ENCODE data around the gene TTC8. TPM values are rescaled to one million over a fixed set of nuclear protein-coding genes. Genes with fewer than 3 reads are reported as not detected.

Gene TTC8
- total and polyA plus RNA-seq, 2 donors (not counting 3 experiments of a cell fraction or from before 2014, with no cell fraction given) = 11.9 to 16.3 TPM

GRCh38 chr14:88815980-88816379, 8.5 kb upstream of the TTC8 start:
- Histone ChIP-seq H3K9me1 (replicated peaks; ENCODE audit: control insufficient read depth, extremely low read depth, insufficient read depth, low read length) (no peaks in the 10 kb centered on the region), H3K36me3 (ENCODE audit: control insufficient read depth in 2 of 2, extremely low read depth in 1 of 2, insufficient read depth in 2 of 2, low read length in 2 of 2) (no peaks in the 10 kb centered on the region), H3K4me2 (ENCODE audit: insufficient read depth, low read length) (no peak overlapping the region), H3K79me2 (ENCODE audit: control insufficient read depth, insufficient read depth, low read length) (no peaks in the 10 kb centered on the region), H3K9me3 (replicated peaks; ENCODE audit: control insufficient read depth, insufficient read depth, low read length) (no peaks in the 10 kb centered on the region), H3K9ac (replicated peaks; ENCODE audit: extremely low read depth, insufficient read depth, low read length) (no peak overlapping the region), H4K20me1 (replicated peaks; ENCODE audit: control insufficient read depth, extremely low read depth, insufficient read depth, low read length) (no peaks in the 10 kb centered on the region), H2AFZ (ENCODE audit: low read depth, low read length) (no peak overlapping the region), H3K27ac (ENCODE audit: insufficient read depth, low read depth, low read length) (no peak overlapping the region), H3K4me3 (replicated peaks in 1 of 3; ENCODE audit: insufficient read depth in 1 of 3, low read depth in 1 of 3, low read length in 3 of 3) (no peak overlapping the region), H3K27me3 (ENCODE audit: control insufficient read depth in 2 of 2, insufficient read depth in 2 of 2, low read length in 2 of 2) (peaks cover 16 to 21% of the 10 kb centered on the region in 2 experiments), H3K4me1 (ENCODE audit: control insufficient read depth, extremely low read depth, insufficient read depth, low read length) (no peaks in the 10 kb centered on the region)
- dilution Hi-C loops (cut with MboI; ENCODE audit: extremely low pct_ligation_motif_present, low sequenced_read_pairs) = no loop called here
- POLR2A ChIA-PET = no interaction called here
- no TSS peak for BruUV-seq (replicated peaks)
- intact Hi-C loops (cut with micrococcal nuclease) = no loop called here
- DNase-seq (ENCODE audit: low read depth, low spot score) (no peak), FAIRE-seq (no peak)
- CTCF ChIA-PET = no interaction called here
- TF ChIP-seq MYC (IDR thresholded peaks at IDR 0.05; ENCODE audit: low read depth, low read length) (no peak), FOS (IDR thresholded peaks at IDR 0.05; ENCODE audit: borderline replicate concordance, insufficient read depth, low read length) (no peak), GATA2 (IDR thresholded peaks at IDR 0.05; ENCODE audit: insufficient read depth, insufficient read length, low read depth, low read length) (no peak), POLR2A (IDR thresholded peaks at IDR 0.05; ENCODE audit: low read depth, low read length) (no peak), EZH2 (IDR thresholded peaks at IDR 0.05; ENCODE audit: borderline replicate concordance, low read depth, low read length, severe bottlenecking) (no peak), POLR2AphosphoS5 (IDR thresholded peaks at IDR 0.05; ENCODE audit: insufficient read depth, low read depth, low read length) (no peak), MAX (IDR thresholded peaks at IDR 0.05; ENCODE audit: insufficient read depth, insufficient read length) (no peak), CTCF (IDR thresholded peaks at IDR 0.05; ENCODE audit: extremely low read depth in 1 of 2, insufficient read depth in 1 of 2, low read depth in 1 of 2, low read length in 2 of 2) (no peak)
